ENCODE data around the gene DPM2.

- no peak for TF ChIP-seq BHLHE40 (IDR thresholded peaks at IDR 0.05; ENCODE audit: borderline replicate concordance)
- TF ChIP-seq ZNF384 (IDR thresholded peaks at IDR 0.05) = no peak
- TF ChIP-seq ELF4 (IDR thresholded peaks at IDR 0.05) = no peak
- TF ChIP-seq SUZ12 (IDR thresholded peaks at IDR 0.05) = no peak
Measured at GRCh38 chr9:127925959-127926905, 11.4 kb downstream of the DPM2 start.

Measured in HEK293T (cell line).